Osteoblast (primary cell): ENCODE measurements around the gene LMBR1L. TPM values are rescaled to one million over a fixed set of nuclear protein-coding genes. Genes with fewer than 3 reads are reported as not detected.

Experiments used
- DNase-seq: peaks from one replicate; pipeline ENCODE4 v3.0.0; 2011; ENCODE audit warnings: low spot score, mixed read lengths; ENCODE audit not compliant: insufficient read length; ENCODE audit errors: missing footprints
- H2AFZ ChIP-seq: 2 replicates; pipeline ENCODE4 v1.6.0; 2011; ENCODE audit warnings: mild to moderate bottlenecking, low read length
- H3K27ac ChIP-seq: 2 replicates; pipeline ENCODE4 v1.5.1; 2011; ENCODE audit warnings: mild to moderate bottlenecking, low read depth, low read length, moderate library complexity
- H3K27me3 ChIP-seq: 2 replicates; pipeline ENCODE4 v1.6.0; 2012; ENCODE audit warnings: mild to moderate bottlenecking, control low read depth, inconsistent platforms, low read length, moderate library complexity; ENCODE audit not compliant: insufficient read depth
- H3K36me3 ChIP-seq: 2 replicates; pipeline ENCODE4 v1.5.1; 2011; ENCODE audit warnings: mild to moderate bottlenecking, low read length, control low read depth, moderate library complexity; ENCODE audit not compliant: insufficient read depth
- H3K4me1 ChIP-seq: 2 replicates; pipeline ENCODE4 v1.5.1; 2011; ENCODE audit warnings: mild to moderate bottlenecking, low read length, control low read depth, moderate library complexity; ENCODE audit not compliant: insufficient read depth
- H3K4me2 ChIP-seq: 2 replicates; pipeline ENCODE4 v1.6.0; 2011; ENCODE audit warnings: mild to moderate bottlenecking, low read length; ENCODE audit not compliant: insufficient read depth
- H3K4me3 ChIP-seq: fragments of 200-600 bp; sonication (generic); 3 replicates; pipeline ENCODE4 v1.5.1; 2012; ENCODE audit warnings: mild to moderate bottlenecking, low read length, inconsistent platforms; ENCODE audit not compliant: insufficient read depth
- H3K79me2 ChIP-seq: 2 replicates; pipeline ENCODE4 v1.6.0; 2012; ENCODE audit warnings: mild to moderate bottlenecking, low read length, control low read depth, inconsistent platforms; ENCODE audit not compliant: insufficient read depth
- H3K9me3 ChIP-seq: 2 replicates; pipeline ENCODE4 v1.5.1; 2011; ENCODE audit warnings: low read depth, low read length, control low read depth
- H4K20me1 ChIP-seq: 2 replicates; pipeline ENCODE4 v1.6.0; 2012; ENCODE audit warnings: mild to moderate bottlenecking, low read length, control low read depth; ENCODE audit not compliant: insufficient read depth
- total RNA-seq: library from RNA; depleted of rRNA; stranded (reverse); fragments of >200 nt; gene quantifications from 2 replicates; pipeline ENCODE4 v1.2.3, GENCODE V29; 2012
- TF ChIP-seq, protein P1 (sequence below): IDR thresholded peaks from 2 replicates; pipeline ENCODE4 v1.5.1; 2011; ENCODE audit warnings: mild to moderate bottlenecking, low read depth, low read length, moderate library complexity; ENCODE audit errors: extremely low read depth

LMBR1L gene
- total RNA-seq, 1 donor: 57.2 TPM

DNA sequence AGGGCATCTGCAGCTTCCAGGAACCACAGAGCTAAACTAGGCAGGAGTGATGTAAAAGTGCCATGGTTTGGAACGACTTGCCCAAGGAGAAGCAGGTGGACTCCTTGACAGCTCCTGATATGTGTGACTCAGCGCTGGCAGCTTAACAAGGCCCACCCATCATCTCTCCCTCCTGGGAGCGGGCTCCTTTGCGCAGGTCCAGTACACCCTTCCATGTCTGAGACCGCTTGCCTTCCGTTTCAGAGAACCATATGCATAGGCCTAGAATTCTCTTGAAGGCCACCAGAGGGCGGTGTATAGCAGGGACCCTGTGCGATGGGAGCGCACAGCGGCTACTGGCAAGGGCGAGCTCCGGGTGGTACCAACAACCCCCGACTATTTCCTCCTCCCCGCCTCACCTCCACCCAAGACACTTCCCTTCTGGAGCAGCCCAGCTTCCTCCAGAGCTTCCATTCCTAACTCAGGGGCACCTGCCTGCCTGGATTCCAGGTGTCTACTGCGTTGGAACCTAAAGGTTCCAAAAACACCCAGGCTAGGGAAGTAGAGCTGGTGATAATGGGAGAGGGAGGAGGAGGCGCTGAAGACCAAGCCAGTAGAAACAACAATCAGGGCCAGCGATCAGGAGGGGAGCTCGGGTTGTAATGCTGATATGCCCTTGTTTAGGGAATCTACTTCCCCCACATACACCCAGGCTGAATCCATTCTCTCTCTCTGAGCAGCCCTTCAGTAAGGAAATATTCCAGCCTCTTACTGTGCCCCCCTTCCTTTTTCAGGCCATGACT is 22.3 kb downstream of the LMBR1L start:
- Histone ChIP-seq H2AFZ (peak overlapping the region; percentile 78), H3K9me3 (no peaks in the 10 kb centered on the region), H4K20me1 (no peaks in the 10 kb centered on the region), H3K79me2 (no peaks in the 10 kb centered on the region), H3K4me3 (peak overlapping the region; percentile 54), H3K4me1 (peaks cover 11% of the 10 kb centered on the region), H3K36me3 (no peaks in the 10 kb centered on the region), H3K27me3 (peaks cover 33% of the 10 kb centered on the region), H3K4me2 (peak overlapping the region; percentile 68), H3K27ac (no peak overlapping the region)
- peak; percentile 99 for DNase-seq
- TF ChIP-seq, protein P1, sequence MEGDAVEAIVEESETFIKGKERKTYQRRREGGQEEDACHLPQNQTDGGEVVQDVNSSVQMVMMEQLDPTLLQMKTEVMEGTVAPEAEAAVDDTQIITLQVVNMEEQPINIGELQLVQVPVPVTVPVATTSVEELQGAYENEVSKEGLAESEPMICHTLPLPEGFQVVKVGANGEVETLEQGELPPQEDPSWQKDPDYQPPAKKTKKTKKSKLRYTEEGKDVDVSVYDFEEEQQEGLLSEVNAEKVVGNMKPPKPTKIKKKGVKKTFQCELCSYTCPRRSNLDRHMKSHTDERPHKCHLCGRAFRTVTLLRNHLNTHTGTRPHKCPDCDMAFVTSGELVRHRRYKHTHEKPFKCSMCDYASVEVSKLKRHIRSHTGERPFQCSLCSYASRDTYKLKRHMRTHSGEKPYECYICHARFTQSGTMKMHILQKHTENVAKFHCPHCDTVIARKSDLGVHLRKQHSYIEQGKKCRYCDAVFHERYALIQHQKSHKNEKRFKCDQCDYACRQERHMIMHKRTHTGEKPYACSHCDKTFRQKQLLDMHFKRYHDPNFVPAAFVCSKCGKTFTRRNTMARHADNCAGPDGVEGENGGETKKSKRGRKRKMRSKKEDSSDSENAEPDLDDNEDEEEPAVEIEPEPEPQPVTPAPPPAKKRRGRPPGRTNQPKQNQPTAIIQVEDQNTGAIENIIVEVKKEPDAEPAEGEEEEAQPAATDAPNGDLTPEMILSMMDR: peak; percentile 92

DNA sequence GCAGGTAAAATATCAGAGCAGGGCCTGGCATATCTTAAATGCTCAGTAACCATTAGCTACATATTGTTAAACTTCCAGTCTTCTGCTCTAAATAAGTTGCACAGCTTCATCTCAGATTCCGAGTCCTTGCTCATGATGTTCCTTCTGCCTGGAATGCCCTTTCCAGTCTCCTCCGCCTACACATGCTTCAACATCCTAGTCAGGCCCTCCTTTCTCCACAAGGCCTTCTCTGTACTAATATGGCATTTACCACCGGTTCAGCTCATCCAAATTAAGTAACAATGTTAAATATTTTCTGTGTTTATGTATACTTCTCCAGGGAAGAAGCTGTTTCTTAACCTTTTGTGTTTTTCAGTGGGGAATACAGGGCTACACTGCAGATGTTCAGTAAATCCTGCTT is 24.5 kb downstream of the LMBR1L start:
- TF ChIP-seq, protein P1: no peak
- no peaks in the 10 kb centered on the region for H3K36me3 ChIP-seq
- H4K20me1 ChIP-seq: no peaks in the 10 kb centered on the region
- peaks cover 5% of the 10 kb centered on the region for H3K4me1 ChIP-seq
- H3K27me3 ChIP-seq: peaks cover 21% of the 10 kb centered on the region
- no peaks in the 10 kb centered on the region for H3K9me3 ChIP-seq
- H3K79me2 ChIP-seq: no peaks in the 10 kb centered on the region
- no peak overlapping the region for H3K27ac ChIP-seq
- peak; percentile 50 for DNase-seq
- H3K4me2 ChIP-seq: no peak overlapping the region
- H3K4me3 ChIP-seq: no peak overlapping the region
- H2AFZ ChIP-seq: peak overlapping the region; percentile 3

DNA sequence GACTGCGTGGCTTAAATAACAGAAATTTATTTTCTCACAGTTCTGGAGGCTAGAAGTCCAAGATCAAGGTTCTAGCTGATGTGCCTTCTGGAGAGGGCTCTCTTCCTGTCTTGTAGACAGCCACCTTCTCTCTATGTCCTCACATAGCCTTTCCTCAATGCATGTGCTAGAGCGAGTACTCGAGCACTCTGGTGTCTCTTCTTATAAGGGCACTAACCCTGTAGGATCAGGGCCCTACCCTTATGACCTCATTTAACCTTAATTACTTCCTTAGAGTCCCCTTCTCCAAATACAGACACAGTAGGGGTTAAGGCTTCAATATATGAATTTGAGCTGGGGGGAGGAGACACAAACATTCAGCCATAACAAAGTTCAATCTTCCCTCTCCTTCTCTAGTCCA is 26.2 kb downstream of the LMBR1L start:
- TF ChIP-seq, protein P1: no peak
- H3K27me3 ChIP-seq: peaks cover 10% of the 10 kb centered on the region
- H3K4me1 ChIP-seq: no peaks in the 10 kb centered on the region
- H3K4me3 ChIP-seq: no peak overlapping the region
- no peak overlapping the region for H3K4me2 ChIP-seq
- no peaks in the 10 kb centered on the region for H4K20me1 ChIP-seq
- no peak overlapping the region for H2AFZ ChIP-seq
- no peaks in the 10 kb centered on the region for H3K79me2 ChIP-seq
- H3K36me3 ChIP-seq: no peaks in the 10 kb centered on the region
- H3K9me3 ChIP-seq: no peaks in the 10 kb centered on the region
- H3K27ac ChIP-seq: no peak overlapping the region
- no peak for DNase-seq

DNA sequence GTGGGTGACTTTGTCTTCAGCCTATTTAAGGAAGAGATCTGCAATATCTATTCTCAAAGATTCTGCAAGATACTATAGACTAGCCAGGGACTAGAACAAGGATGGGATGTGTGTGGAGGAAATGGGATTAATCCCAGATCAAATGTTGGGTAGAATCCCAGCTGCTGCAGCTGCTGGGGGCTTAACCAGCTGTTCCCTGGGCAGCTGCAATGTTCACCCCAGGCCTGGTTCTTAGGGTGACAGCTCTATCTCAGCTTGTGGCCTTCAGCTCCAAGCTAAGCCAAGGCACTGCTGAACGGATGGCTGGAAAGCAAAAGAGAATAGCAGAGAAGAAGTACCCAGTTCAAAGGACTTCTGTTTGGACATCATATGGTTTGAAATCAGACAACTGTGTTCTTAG is 30.9 kb downstream of the LMBR1L start:
- H3K27ac ChIP-seq: no peak overlapping the region
- no peaks in the 10 kb centered on the region for H3K9me3 ChIP-seq
- no peaks in the 10 kb centered on the region for H3K36me3 ChIP-seq
- H3K79me2 ChIP-seq: no peaks in the 10 kb centered on the region
- no peaks in the 10 kb centered on the region for H3K4me1 ChIP-seq
- DNase-seq: no peak
- H4K20me1 ChIP-seq: no peaks in the 10 kb centered on the region
- H2AFZ ChIP-seq: no peak overlapping the region
- TF ChIP-seq, protein P1: no peak
- H3K4me2 ChIP-seq: no peak overlapping the region
- H3K27me3 ChIP-seq: no peaks in the 10 kb centered on the region
- H3K4me3 ChIP-seq: no peak overlapping the region
